Hepatocyte (in vitro differentiated cells): ENCODE measurements around the gene ERO1B. TPM values are rescaled to one million over a fixed set of nuclear protein-coding genes. Genes with fewer than 3 reads are reported as not detected.
"Not testable (repeated sequence)": the region's sequence is repeated elsewhere in the genome, so short reads cannot be mapped to it uniquely, and the experiment has no call there.

Experiments used
- DNase-seq: peaks from one replicate; pipeline ENCODE4 v3.0.0-alpha.2; 2016; ENCODE audit warnings: low spot score
- H2AFZ ChIP-seq: fragments of 200-600 bp; sonication (generic); 2 replicates; pipeline ENCODE4 v1.6.0; 2016; ENCODE audit warnings: antibody characterized with exemption, mild to moderate bottlenecking
- H3K27ac ChIP-seq: fragments of 200-600 bp; sonication (generic); 2 replicates; pipeline ENCODE4 v1.5.1; 2016; ENCODE audit warnings: mild to moderate bottlenecking
- H3K27me3 ChIP-seq: fragments of 200-600 bp; sonication (generic); 2 replicates; pipeline ENCODE4 v1.6.1; 2016
- H3K36me3 ChIP-seq: fragments of 200-600 bp; sonication (generic); replicated peaks from 2 replicates; pipeline ENCODE4 v1.5.1; 2016; ENCODE audit warnings: low read depth; ENCODE audit not compliant: insufficient read depth
- H3K4me1 ChIP-seq: fragments of 200-600 bp; sonication (generic); 2 replicates; pipeline ENCODE4 v1.5.1; 2016; ENCODE audit warnings: mild to moderate bottlenecking, moderate library complexity; ENCODE audit not compliant: insufficient read depth
- H3K4me2 ChIP-seq: fragments of 200-600 bp; sonication (generic); 2 replicates; pipeline ENCODE4 v1.6.0; 2016
- H3K4me3 ChIP-seq: fragments of 200-600 bp; sonication (generic); 2 replicates; pipeline ENCODE4 v1.5.1; 2016; ENCODE audit warnings: mild to moderate bottlenecking
- H3K79me2 ChIP-seq: fragments of 200-600 bp; sonication (generic); 2 replicates; pipeline ENCODE4 v1.6.0; 2017; ENCODE audit warnings: mild to moderate bottlenecking
- H3K9me2 ChIP-seq: fragments of 200-600 bp; sonication (generic); replicated peaks from 2 replicates; pipeline ENCODE4 v1.6.0; 2017; ENCODE audit warnings: mild to moderate bottlenecking; ENCODE audit not compliant: insufficient read depth
- H3K9me3 ChIP-seq: fragments of 200-600 bp; sonication (generic); 2 replicates; pipeline ENCODE4 v1.5.1; 2016; ENCODE audit warnings: low read depth, mild to moderate bottlenecking
- H4K20me1 ChIP-seq: fragments of 200-600 bp; sonication (generic); 2 replicates; pipeline ENCODE4 v1.6.0; 2016; ENCODE audit warnings: mild to moderate bottlenecking; ENCODE audit not compliant: insufficient read depth, poor library complexity, severe bottlenecking
- CTCF ChIP-seq: fragments of 200-600 bp; sonication (generic); IDR thresholded peaks from 2 replicates; pipeline ENCODE4 v1.5.1; 2016; ENCODE audit warnings: antibody characterized with exemption, mild to moderate bottlenecking; ENCODE audit not compliant: poor library complexity
- EZH2 ChIP-seq: fragments of 200-600 bp; sonication (generic); IDR thresholded peaks from 2 replicates; pipeline ENCODE4 v1.6.1; 2016; ENCODE audit warnings: antibody characterized with exemption, mild to moderate bottlenecking, borderline replicate concordance
- EZH2phosphoT487 ChIP-seq: fragments of 200-600 bp; sonication (generic); IDR thresholded peaks from one replicate; pipeline ENCODE4 v1.6.1; 2018; ENCODE audit warnings: antibody characterized with exemption, mild to moderate bottlenecking, low read depth, moderate library complexity; ENCODE audit not compliant: unreplicated experiment, severe bottlenecking
- WGBS: methylation state at CpG from one replicate; pipeline ENCODE4 v1.1.6; 2016; ENCODE audit warnings: low lambda C conversion rate; ENCODE audit errors: missing lambda C conversion rate; 5-methylcytosine and 5-hydroxymethylcytosine counted together
- polyA plus RNA-seq: library from polyadenylated mRNA; unstranded; fragments of >200 nt; fragmentation: Nextera tagmentation; extraction: Ambion mirVana; gene quantifications from 2 replicates; pipeline ENCODE4 v1.2.1, GENCODE V29; 2016
- total RNA-seq: library from RNA; depleted of rRNA; stranded (reverse); fragments of >200 nt; gene quantifications from 2 replicates; pipeline ENCODE4 v1.2.3, GENCODE V29; 2014

The ERO1B gene
- total and polyA plus RNA-seq, 2 experiments from 2014 or later = 3.6 to 5.8 TPM

DNA sequence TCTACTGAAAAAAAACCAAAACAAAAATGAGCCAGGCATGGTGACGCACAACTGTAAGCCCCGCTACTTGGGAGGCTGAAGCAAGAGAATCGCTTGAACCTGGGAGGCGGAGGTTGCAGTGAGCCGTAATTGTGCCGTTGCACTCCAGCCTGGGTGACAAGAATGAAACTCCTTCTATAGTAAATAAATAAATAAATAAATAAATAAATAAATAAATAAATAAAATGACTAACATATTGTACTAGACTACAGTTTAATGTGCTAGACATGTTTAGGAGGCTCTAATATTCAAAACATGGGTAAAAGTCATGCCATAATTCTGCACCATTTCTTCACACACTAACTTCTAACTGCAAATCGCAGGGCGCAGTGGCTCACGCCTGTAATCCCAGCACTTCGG lies 33.3 kb upstream of the ERO1B start:
- Histone ChIP-seq H3K79me2 (no peaks in the 10 kb centered on the region), H3K9me2 (no peaks in the 10 kb centered on the region), H2AFZ (no peak overlapping the region), H3K4me2 (no peak overlapping the region), H3K4me3 (no peak overlapping the region), H3K27ac (no peak overlapping the region), H3K9me3 (no peaks in the 10 kb centered on the region), H3K4me1 (no peaks in the 10 kb centered on the region), H3K36me3 (no peaks in the 10 kb centered on the region), H4K20me1 (no peaks in the 10 kb centered on the region), H3K27me3 (no peaks in the 10 kb centered on the region)
- 87% methylated on average over 10 of the region's 10 CpGs for WGBS
- no peak for TF ChIP-seq CTCF
- no peak for TF ChIP-seq EZH2phosphoT487
- no peak for TF ChIP-seq EZH2
- no peak for DNase-seq

- not testable (repeated sequence) for H3K4me2 ChIP-seq, H3K4me3 ChIP-seq, H2AFZ ChIP-seq, DNase-seq, H3K4me1 ChIP-seq, H3K27ac ChIP-seq, H3K27me3 ChIP-seq, H3K36me3 ChIP-seq, H3K9me3 ChIP-seq, H3K9me2 ChIP-seq, H3K79me2 ChIP-seq, H4K20me1 ChIP-seq
- 88% methylated on average over 5 of the region's 5 CpGs for WGBS
Measured at GRCh38 chr1:236314050-236314449, 32.3 kb upstream of the ERO1B start.

GRCh38 chr1:236313427-236313826 lies 31.7 kb upstream of the ERO1B start:
- Histone ChIP-seq H3K27ac (no peak overlapping the region), H2AFZ (no peak overlapping the region), H3K36me3 (no peaks in the 10 kb centered on the region), H3K9me3 (no peaks in the 10 kb centered on the region), H3K27me3 (no peaks in the 10 kb centered on the region), H3K4me3 (no peak overlapping the region), H3K9me2 (no peaks in the 10 kb centered on the region), H3K79me2 (no peaks in the 10 kb centered on the region), H4K20me1 (no peaks in the 10 kb centered on the region), H3K4me2 (no peak overlapping the region), H3K4me1 (no peaks in the 10 kb centered on the region)
- 93% methylated on average over 2 of the region's 2 CpGs for WGBS
- no peak for DNase-seq
- TF ChIP-seq CTCF (no peak), EZH2phosphoT487 (no peak), EZH2 (no peak)

- WGBS = 69% methylated on average over 4 of the region's 4 CpGs
- no peak overlapping the region for H3K4me2 ChIP-seq
- no peak overlapping the region for H3K4me3 ChIP-seq
- no peaks in the 10 kb centered on the region for H3K27me3 ChIP-seq
- no peaks in the 10 kb centered on the region for H3K79me2 ChIP-seq
- H2AFZ ChIP-seq = no peak overlapping the region
- H3K4me1 ChIP-seq = no peaks in the 10 kb centered on the region
- no peaks in the 10 kb centered on the region for H3K9me2 ChIP-seq
- no peaks in the 10 kb centered on the region for H3K36me3 ChIP-seq
- TF ChIP-seq EZH2 (no peak), CTCF (no peak), EZH2phosphoT487 (no peak)
- H3K9me3 ChIP-seq = no peaks in the 10 kb centered on the region
- no peak overlapping the region for H3K27ac ChIP-seq
- no peak for DNase-seq
- no peaks in the 10 kb centered on the region for H4K20me1 ChIP-seq
Measured at GRCh38 chr1:236311040-236311439, 29.3 kb upstream of the ERO1B start.
